Endothelial cell of umbilical vein (primary cell): Measurements from ENCODE around the gene ENC1. TPM values are rescaled to one million over a fixed set of nuclear protein-coding genes. Genes with fewer than 3 reads are reported as not detected.

Experiments
- BruUV-seq: library from RNA; stranded (reverse); fragments of 400-500 nt; replicated peaks from 2 replicates; lab custom pipeline; 2021; lab: Mats Ljungman, UMichigan
- CTCF ChIA-PET: fragments of 300-600, 350-600 bp; sonication (Branson Sonifier 250); formaldehyde crosslinking; loops from one replicate; lab custom pipeline; 2021; ENCODE audit warnings: antibody characterized with exemption, inconsistent platforms; lab: Charles Lee
- POLR2A ChIA-PET: fragments of 300-600, 350-600 bp; sonication (Branson Sonifier 250); formaldehyde crosslinking; loops from one replicate; lab custom pipeline; 2021; ENCODE audit warnings: antibody characterized with exemption, inconsistent platforms; lab: Charles Lee
- DNase-seq: peaks from one replicate; pipeline ENCODE4 v3.0.0-alpha.2; 2011; ENCODE audit warnings: low read depth, low spot score
- FAIRE-seq: peaks from 2 replicates; lab custom pipeline; 2011; peaks lifted over from hg19 to GRCh38; lab: Jason Lieb, UNC
- H2AFZ ChIP-seq: 2 replicates; pipeline ENCODE4 v1.6.0; 2012; ENCODE audit warnings: low read depth, low read length, control low read depth, inconsistent platforms
- H3K27ac ChIP-seq: 2 replicates; pipeline ENCODE4 v1.5.1; 2011; ENCODE audit warnings: low read depth, mild to moderate bottlenecking, control low read depth, low read length, moderate library complexity; ENCODE audit not compliant: insufficient read depth
- H3K27me3 ChIP-seq, 2 experiments: 2 replicates each; pipeline versions ENCODE4 v1.6.0 to v1.6.1; 2011; ENCODE audit warnings: low read length in 2 of 2, mixed read lengths in 1 of 2; ENCODE audit not compliant: control insufficient read depth in 2 of 2, insufficient read depth in 2 of 2
- H3K36me3 ChIP-seq, 2 experiments: 2 replicates in 1 of 2; 3 replicates in 1 of 2; pipeline ENCODE4 v1.5.1; 2011; ENCODE audit warnings: low read length in 2 of 2, mild to moderate bottlenecking in 1 of 2, moderate library complexity in 1 of 2; ENCODE audit not compliant: control insufficient read depth in 2 of 2, insufficient read depth in 2 of 2; ENCODE audit errors: extremely low read depth in 1 of 2
- H3K4me1 ChIP-seq: 3 replicates; pipeline ENCODE4 v1.5.1; 2011; ENCODE audit warnings: mild to moderate bottlenecking, low read length; ENCODE audit not compliant: control insufficient read depth, insufficient read depth; ENCODE audit errors: extremely low read depth
- H3K4me2 ChIP-seq: 2 replicates; pipeline ENCODE4 v1.6.1; 2011; ENCODE audit warnings: low read length, control low read depth, mixed read lengths; ENCODE audit not compliant: insufficient read depth
- H3K4me3 ChIP-seq, 3 experiments: fragments of 200-600 bp in 1 of 3; sonication (generic), shearing (Covaris generic) in 1 of 3; replicated peaks in 1 of 3; 2 replicates each; pipeline ENCODE4 v1.5.1; 2011 to 2016; ENCODE audit warnings: control low read depth in 3 of 3, low read length in 3 of 3, mild to moderate bottlenecking in 2 of 3, inconsistent platforms in 1 of 3, low read depth in 1 of 3, moderate library complexity in 1 of 3; ENCODE audit not compliant: insufficient read depth in 1 of 3
- H3K79me2 ChIP-seq: 2 replicates; pipeline ENCODE4 v1.6.0; 2012; ENCODE audit warnings: low read length, inconsistent platforms; ENCODE audit not compliant: control insufficient read depth, insufficient read depth
- H3K9ac ChIP-seq: replicated peaks from 2 replicates; pipeline ENCODE3; 2011; ENCODE audit warnings: low read length, control low read depth; ENCODE audit not compliant: insufficient read depth; ENCODE audit errors: extremely low read depth
- H3K9me1 ChIP-seq: replicated peaks from 3 replicates; pipeline ENCODE4 v1.6.0; 2011; ENCODE audit warnings: mild to moderate bottlenecking, low read length; ENCODE audit not compliant: control insufficient read depth, insufficient read depth; ENCODE audit errors: extremely low read depth
- H3K9me3 ChIP-seq: replicated peaks from 2 replicates; pipeline ENCODE4 v1.5.1; 2012; ENCODE audit warnings: low read length, inconsistent platforms; ENCODE audit not compliant: control insufficient read depth, insufficient read depth
- H4K20me1 ChIP-seq: replicated peaks from 2 replicates; pipeline ENCODE3; 2011; ENCODE audit warnings: mild to moderate bottlenecking, low read length; ENCODE audit not compliant: control insufficient read depth, insufficient read depth; ENCODE audit errors: extremely low read depth
- CTCF ChIP-seq, 2 donors: IDR thresholded peaks; 1 replicate in 1 of 2; 2 replicates in 1 of 2; pipeline ENCODE4 v1.5.1; 2011; ENCODE audit warnings: low read length in 2 of 2, mild to moderate bottlenecking in 2 of 2, moderate library complexity in 2 of 2, control low read depth in 1 of 2, inconsistent platforms in 1 of 2, low read depth in 1 of 2; ENCODE audit not compliant: insufficient read depth in 1 of 2; ENCODE audit errors: extremely low read depth in 1 of 2
- EZH2 ChIP-seq: IDR thresholded peaks from 2 replicates; pipeline ENCODE4 v1.6.1; 2012; ENCODE audit warnings: borderline replicate concordance, low read depth, mild to moderate bottlenecking, moderate library complexity, low read length, inconsistent platforms; ENCODE audit not compliant: severe bottlenecking
- FOS ChIP-seq: IDR thresholded peaks from 2 replicates; pipeline ENCODE4 v1.6.1; 2011; ENCODE audit warnings: mild to moderate bottlenecking, low read length, moderate library complexity, borderline replicate concordance; ENCODE audit not compliant: insufficient read depth
- JUN ChIP-seq: IDR thresholded peaks from 2 replicates; pipeline ENCODE4 v1.6.1; 2011; ENCODE audit warnings: borderline replicate concordance, low read depth; ENCODE audit not compliant: insufficient read length, insufficient read depth
- MYC ChIP-seq: IDR thresholded peaks from one replicate; pipeline ENCODE4 v1.6.1; 2011; ENCODE audit warnings: mild to moderate bottlenecking, low read depth, low read length
- dilution Hi-C: fragments of 300-500 bp; cut with MboI; formaldehyde crosslinking; loops from one replicate; pipeline ENCODE4 v1.15.0; 2019; ENCODE audit warnings: low sequenced_read_pairs; ENCODE audit not compliant: extremely low pct_ligation_motif_present
- intact Hi-C: fragments of 100-400 bp; cut with micrococcal nuclease; formaldehyde crosslinking; loops from one replicate; pipeline ENCODE4 v1.10.0; 2022
- polyA plus RNA-seq, 4 experiments: library from polyadenylated mRNA; depleted of rRNA in 3 of 4; stranded (reverse) in 3 of 4; unstranded in 1 of 4; fragments of >200 nt; gene quantifications; 2 replicates each; pipeline versions ENCODE4 v1.2.1 to v1.2.3, GENCODE V29; 2011 to 2012; ENCODE audit warnings: missing spikeins in 1 of 4
- total RNA-seq: library from RNA; stranded (reverse); gene quantifications from 2 replicates; pipeline ENCODE4 v1.2.3, GENCODE V29; 2021

ENC1 gene
- total and polyA plus RNA-seq, 2 donors (not counting 3 experiments of a cell fraction or from before 2014, with no cell fraction given): 42.2 to 53.3 TPM

- Histone ChIP-seq H3K9ac (no peak overlapping the region), H2AFZ (no peak overlapping the region), H4K20me1 (no peaks in the 10 kb centered on the region), H3K4me2 (no peak overlapping the region), H3K4me3 (no peak overlapping the region), H3K79me2 (no peaks in the 10 kb centered on the region), H3K9me1 (no peaks in the 10 kb centered on the region), H3K4me1 (peaks cover 34% of the 10 kb centered on the region), H3K36me3 (no peaks in the 10 kb centered on the region), H3K27ac (no peak overlapping the region), H3K27me3 (no peaks in the 10 kb centered on the region), H3K9me3 (no peaks in the 10 kb centered on the region)
- FAIRE-seq (no peak), DNase-seq (no peak)
- dilution Hi-C loops (no loop called here), intact Hi-C loops (no loop called here)
- CTCF ChIA-PET: no interaction called here
- TF ChIP-seq FOS: no peak
- TF ChIP-seq MYC: no peak
- TF ChIP-seq CTCF (IDR thresholded peaks at IDR 0.05; ENCODE audit: extremely low read depth in 1 of 2, insufficient read depth in 1 of 2, low read depth in 1 of 2, low read length in 2 of 2): no peak
- TF ChIP-seq JUN: no peak
- TF ChIP-seq EZH2: no peak
- no TSS peak for BruUV-seq
- POLR2A ChIA-PET: no interaction called here
Measured at GRCh38 chr5:74578356-74579044, 62.0 kb downstream of the ENC1 start.

Other genes starting within 250 kb of the ENC1 start
- 176 and 182 TPM in 2 replicates for gene HEXB, start 44.5 kb upstream of the ENC1 start, total RNA-seq
- 126 and 128 TPM in 2 replicates for gene HEXB, start 44.5 kb upstream of the ENC1 start, polyA plus RNA-seq
- 23.3 and 29.0 TPM in 2 replicates for gene GFM2, start 126.4 kb upstream of the ENC1 start, total RNA-seq
- 11.5 and 16.5 TPM in 2 replicates for gene GFM2, start 126.4 kb upstream of the ENC1 start, polyA plus RNA-seq
- 72.4 and 73.8 TPM in 2 replicates for gene NSA2, start 126.5 kb upstream of the ENC1 start, total RNA-seq
- 9.7 and 20.7 TPM in 2 replicates for gene NSA2, start 126.5 kb upstream of the ENC1 start, polyA plus RNA-seq
- gene FAM169A, start 225.7 kb upstream of the ENC1 start, total RNA-seq: 0.62 and 0.72 TPM in 2 replicates
- gene FAM169A, start 225.7 kb upstream of the ENC1 start, polyA plus RNA-seq: 0.06 and 0.14 TPM in 2 replicates